ENCODE results near the gene PPDPF.
A peak's percentile ranks its signal among the peaks of the same experiment; 100 is the strongest.
"Not testable (repeated sequence)": the region's sequence is repeated elsewhere in the genome, so short reads cannot be mapped to it uniquely, and the experiment has no call there.

PPDPF gene

DNA sequence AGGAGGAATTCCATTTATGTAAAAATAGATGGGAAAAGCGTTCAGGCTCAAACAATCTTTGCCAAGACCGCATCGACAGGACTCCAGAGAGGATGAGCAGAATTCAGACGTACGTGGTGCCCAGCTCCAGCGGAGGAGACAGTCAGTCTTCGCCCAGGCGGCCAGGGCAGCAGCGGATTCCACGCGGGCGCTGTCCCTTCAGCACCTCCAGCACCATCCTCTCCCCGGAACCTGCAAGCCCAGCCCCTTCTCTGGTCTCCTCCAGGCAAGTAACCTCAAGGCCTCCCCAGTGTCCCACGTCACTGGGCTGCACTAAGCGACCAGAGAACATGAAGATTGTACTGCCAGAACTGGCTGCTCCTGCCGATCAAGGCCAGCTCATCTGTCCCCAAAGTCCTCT is 45.4 kb upstream of the PPDPF start:
- H3K4me3 ChIP-seq (ENCODE audit: low read depth, low read length) = no peak overlapping the region
- DNase-seq (ENCODE audit: low read depth) = peak; percentile 26
- TF ChIP-seq, protein P1, sequence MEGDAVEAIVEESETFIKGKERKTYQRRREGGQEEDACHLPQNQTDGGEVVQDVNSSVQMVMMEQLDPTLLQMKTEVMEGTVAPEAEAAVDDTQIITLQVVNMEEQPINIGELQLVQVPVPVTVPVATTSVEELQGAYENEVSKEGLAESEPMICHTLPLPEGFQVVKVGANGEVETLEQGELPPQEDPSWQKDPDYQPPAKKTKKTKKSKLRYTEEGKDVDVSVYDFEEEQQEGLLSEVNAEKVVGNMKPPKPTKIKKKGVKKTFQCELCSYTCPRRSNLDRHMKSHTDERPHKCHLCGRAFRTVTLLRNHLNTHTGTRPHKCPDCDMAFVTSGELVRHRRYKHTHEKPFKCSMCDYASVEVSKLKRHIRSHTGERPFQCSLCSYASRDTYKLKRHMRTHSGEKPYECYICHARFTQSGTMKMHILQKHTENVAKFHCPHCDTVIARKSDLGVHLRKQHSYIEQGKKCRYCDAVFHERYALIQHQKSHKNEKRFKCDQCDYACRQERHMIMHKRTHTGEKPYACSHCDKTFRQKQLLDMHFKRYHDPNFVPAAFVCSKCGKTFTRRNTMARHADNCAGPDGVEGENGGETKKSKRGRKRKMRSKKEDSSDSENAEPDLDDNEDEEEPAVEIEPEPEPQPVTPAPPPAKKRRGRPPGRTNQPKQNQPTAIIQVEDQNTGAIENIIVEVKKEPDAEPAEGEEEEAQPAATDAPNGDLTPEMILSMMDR (IDR thresholded peaks at IDR 0.05; ENCODE audit: insufficient read depth, low read depth, low read length, missing control alignments) = no peak

DNA sequence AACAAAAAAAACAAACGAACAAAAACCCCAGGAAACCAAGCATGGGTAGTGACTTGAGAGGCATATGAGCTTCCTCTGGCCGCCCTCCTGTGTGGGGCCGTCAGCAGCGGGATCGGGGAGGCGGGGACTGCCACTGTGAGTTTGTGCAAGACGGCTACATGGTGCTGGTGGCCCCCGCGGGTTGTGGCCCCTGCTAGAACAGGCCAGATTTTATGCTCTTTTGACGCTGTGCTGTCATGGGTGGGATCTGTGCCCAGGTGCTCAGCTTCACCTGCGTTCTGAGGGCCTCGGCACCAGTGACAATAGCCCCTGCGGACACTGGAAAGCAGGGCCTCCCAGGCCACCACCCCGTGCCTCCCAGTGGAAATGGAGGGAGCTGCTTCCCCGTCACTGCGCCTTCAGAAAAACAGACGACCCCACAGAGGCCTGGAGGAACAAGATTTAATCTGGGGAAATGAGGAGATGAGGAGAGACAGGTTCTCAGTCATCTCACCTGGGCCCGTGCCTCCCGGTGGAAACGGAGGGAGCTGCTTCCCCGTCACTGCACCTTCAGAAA is 43.4 kb upstream of the PPDPF start:
- TF ChIP-seq, protein P1 (IDR thresholded peaks at IDR 0.05; ENCODE audit: insufficient read depth, low read depth, low read length, missing control alignments) = no peak
- no peak overlapping the region for H3K4me3 ChIP-seq (ENCODE audit: low read depth, low read length)
- DNase-seq (ENCODE audit: low read depth) = no peak

DNA sequence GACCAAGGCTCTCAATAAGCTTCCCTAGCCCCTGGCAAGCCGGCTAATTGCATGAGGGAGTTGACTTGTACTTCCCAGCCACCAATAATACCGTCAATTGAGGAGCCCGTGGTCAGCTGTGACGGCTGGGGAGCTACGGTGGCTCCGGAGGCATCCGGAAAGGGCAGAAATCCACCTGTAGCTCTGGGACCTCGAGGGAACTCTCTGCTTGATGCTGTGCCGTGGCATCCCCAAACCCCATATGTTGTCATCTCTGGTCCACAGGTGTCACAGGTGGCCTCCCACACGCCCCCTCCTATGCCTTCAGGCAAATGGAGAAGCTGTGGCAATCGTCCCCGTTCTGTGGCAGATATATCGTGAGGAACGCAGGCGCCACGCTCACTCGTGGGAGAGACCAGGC is 42.6 kb upstream of the PPDPF start:
- H3K4me3 ChIP-seq (ENCODE audit: low read depth, low read length) = no peak overlapping the region
- no peak for DNase-seq (ENCODE audit: low read depth)

DNA sequence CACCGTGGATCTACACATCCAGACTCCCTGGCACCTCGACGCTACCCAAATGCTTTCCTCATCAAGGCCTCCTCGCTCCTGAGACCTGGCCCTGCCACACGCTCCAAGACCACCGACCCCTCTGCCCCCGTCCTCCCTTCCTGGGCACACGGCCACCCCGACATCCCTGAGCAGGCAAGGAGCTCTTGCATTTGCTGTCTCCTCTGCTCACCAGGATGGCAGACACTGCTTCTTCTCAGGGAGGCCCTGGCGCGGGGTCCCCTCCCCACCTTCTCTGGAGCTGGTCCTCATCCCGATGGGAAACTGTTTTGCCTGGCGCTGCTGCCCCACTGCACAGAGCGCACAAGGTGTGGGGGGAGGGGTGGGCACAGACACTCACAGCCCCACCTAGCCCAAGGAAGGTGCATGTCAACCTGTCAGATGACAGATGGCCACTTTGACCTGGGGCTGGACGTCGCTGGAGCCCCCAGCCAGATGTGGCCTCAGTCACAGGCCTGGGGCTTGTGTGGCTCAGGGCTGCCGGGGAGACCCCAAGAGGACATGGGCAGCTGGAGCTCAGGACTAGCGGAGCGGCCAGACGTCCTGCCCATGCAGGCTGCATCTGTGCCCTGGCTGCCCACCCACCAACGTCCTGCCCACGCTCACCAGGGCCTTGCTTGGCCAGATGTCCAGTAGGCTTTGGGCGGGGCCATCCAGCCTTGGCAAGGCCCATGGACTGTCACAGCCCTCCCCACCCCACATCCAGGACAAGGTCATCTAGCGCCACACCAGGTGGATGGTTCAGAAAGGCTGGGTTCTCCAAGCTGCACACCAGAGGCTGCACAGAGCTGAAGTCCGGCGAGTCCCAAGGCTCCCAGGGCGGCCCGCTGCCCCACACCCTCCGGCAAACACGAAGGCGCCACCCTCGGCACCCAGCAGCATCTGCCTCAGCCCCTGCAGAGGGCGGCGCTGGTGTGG is 41.9 kb upstream of the PPDPF start:
- TF ChIP-seq, protein P1 (IDR thresholded peaks at IDR 0.05; ENCODE audit: insufficient read depth, low read depth, low read length, missing control alignments) = no peak
- no peak overlapping the region for H3K4me3 ChIP-seq (ENCODE audit: low read depth, low read length)
- no peak for DNase-seq (ENCODE audit: low read depth)

More for the DNA sequence above, 42.6 kb upstream of the PPDPF start:
- TF ChIP-seq, protein P1 (IDR thresholded peaks at IDR 0.05; ENCODE audit: insufficient read depth, low read depth, low read length, missing control alignments) = no peak

GRCh38 chr20:63479695-63480419 is 40.7 kb upstream of the PPDPF start:
- DNase-seq (ENCODE audit: low read depth) = not testable (repeated sequence)

GRCh38 chr20:63481503-63481902 is 39.1 kb upstream of the PPDPF start:
- TF ChIP-seq, protein P1 (IDR thresholded peaks at IDR 0.05; ENCODE audit: insufficient read depth, low read depth, low read length, missing control alignments) = no peak
- H3K4me3 ChIP-seq (ENCODE audit: low read depth, low read length) = no peak overlapping the region

More at GRCh38 chr20:63479695-63480419, 40.7 kb upstream of the PPDPF start:
- not testable (repeated sequence) for H3K4me3 ChIP-seq (ENCODE audit: low read depth, low read length)

DNA sequence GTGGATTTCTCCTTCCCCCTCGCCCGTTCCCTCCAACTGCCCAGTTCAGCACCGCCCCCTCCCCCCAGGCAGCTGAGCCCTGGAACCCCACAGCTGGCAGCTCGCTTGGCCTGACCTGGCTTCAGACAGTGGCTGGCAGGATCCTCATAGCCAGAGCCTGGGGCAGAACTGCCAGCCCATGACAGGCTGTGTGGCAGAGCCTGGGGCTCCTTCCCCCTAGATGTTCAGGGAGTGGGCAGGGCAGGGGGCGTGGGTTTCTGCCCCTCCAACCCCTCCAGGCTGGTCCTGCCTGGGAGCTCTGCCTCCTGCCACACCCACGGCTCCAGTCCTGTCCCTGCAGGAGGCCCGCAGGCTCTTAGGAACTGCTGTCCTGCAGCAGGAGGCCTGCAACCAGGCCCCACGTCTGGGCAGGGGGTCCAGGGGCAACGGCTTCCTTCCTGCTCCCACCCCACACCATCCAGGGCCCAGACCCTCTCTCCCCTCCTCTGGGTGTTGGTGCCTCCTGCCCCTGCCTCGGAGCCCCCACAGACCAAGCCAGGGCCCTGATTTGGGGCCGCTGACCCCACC is 38.5 kb upstream of the PPDPF start:
- H3K4me3 ChIP-seq (ENCODE audit: low read depth, low read length) = no peak overlapping the region
- TF ChIP-seq, protein P1 (IDR thresholded peaks at IDR 0.05; ENCODE audit: insufficient read depth, low read depth, low read length, missing control alignments) = no peak
- DNase-seq (ENCODE audit: low read depth) = no peak

More at GRCh38 chr20:63481503-63481902, 39.1 kb upstream of the PPDPF start:
- no peak for DNase-seq (ENCODE audit: low read depth)
